HepG2 (cell line): ENCODE results near the gene TTC38. TPM values are rescaled to one million over a fixed set of nuclear protein-coding genes. Genes with fewer than 3 reads are reported as not detected.

Experiments used
- CEBPG ChIP-seq: IDR thresholded peaks from 2 replicates; pipeline ENCODE4 v1.6.1; 2016
- DMTF1 ChIP-seq: sonication (generic); formaldehyde crosslinking; IDR thresholded peaks from 2 replicates; pipeline ENCODE4 v1.4.0; 2020; ENCODE audit warnings: mild to moderate bottlenecking, missing genetic modification reagents
- DNMT1 ChIP-seq: sonication (generic); formaldehyde crosslinking; IDR thresholded peaks from 2 replicates; pipeline ENCODE4 v1.5.1; 2020; ENCODE audit warnings: mild to moderate bottlenecking, missing genetic modification reagents
- FOXO1 ChIP-seq: sonication (generic); formaldehyde crosslinking; IDR thresholded peaks from 2 replicates; pipeline ENCODE4 v1.4.0; 2020; ENCODE audit warnings: missing genetic modification reagents
- GTF2F1 ChIP-seq: fragments of 150-350 bp; IDR thresholded peaks from 2 replicates; pipeline ENCODE4 v1.6.1; 2014; ENCODE audit warnings: low read length
- HDAC1 ChIP-seq: sonication (generic); formaldehyde crosslinking; IDR thresholded peaks from 2 replicates; pipeline ENCODE4 v1.5.1; 2020; ENCODE audit warnings: mild to moderate bottlenecking, missing genetic modification reagents
- KDM2A ChIP-seq: sonication (generic); formaldehyde crosslinking; IDR thresholded peaks from 2 replicates; pipeline ENCODE4 v1.4.0; 2020; ENCODE audit warnings: low read depth, missing genetic modification reagents, borderline replicate concordance
- MAFG ChIP-seq: sonication (generic); formaldehyde crosslinking; IDR thresholded peaks from 2 replicates; pipeline ENCODE4 v1.5.1; 2020; ENCODE audit warnings: mild to moderate bottlenecking, missing genetic modification reagents
- MYNN ChIP-seq: sonication (generic); formaldehyde crosslinking; IDR thresholded peaks from 2 replicates; pipeline ENCODE4 v1.4.0; 2020; ENCODE audit warnings: mild to moderate bottlenecking, low read depth, missing genetic modification reagents
- SP1 ChIP-seq, 2 experiments: fragments of 450-650 bp in 1 of 2; sonication (generic) in 1 of 2; formaldehyde crosslinking in 1 of 2; IDR thresholded peaks; 2 replicates each; pipeline versions ENCODE4 v1.4.0 to v1.6.1; 2016 to 2020; ENCODE audit warnings: missing genetic modification reagents in 1 of 2
- TGIF2 ChIP-seq: IDR thresholded peaks from 2 replicates; pipeline ENCODE4 v1.6.1; 2016; ENCODE audit warnings: control low read depth, missing compliant biosample characterization
- ZMYM4 ChIP-seq: sonication (generic); formaldehyde crosslinking; IDR thresholded peaks from 2 replicates; pipeline ENCODE4 v1.8.1; 2023; ENCODE audit warnings: mild to moderate bottlenecking, missing genetic modification reagents
- ZNF160 ChIP-seq: sonication (generic); formaldehyde crosslinking; IDR thresholded peaks from 2 replicates; pipeline ENCODE4 v1.8.0; 2022; ENCODE audit warnings: mild to moderate bottlenecking, inconsistent platforms, missing genetic modification reagents
- ZNF282 ChIP-seq: fragments of 450-650 bp; IDR thresholded peaks from 2 replicates; pipeline ENCODE4 v1.6.1; 2018; ENCODE audit not compliant: partially characterized antibody
- ZNF34 ChIP-seq: sonication (generic); formaldehyde crosslinking; IDR thresholded peaks from 2 replicates; pipeline ENCODE4 v1.4.0; 2020; ENCODE audit warnings: mild to moderate bottlenecking, missing genetic modification reagents, borderline replicate concordance
- ZNF549 ChIP-seq: sonication (generic); formaldehyde crosslinking; IDR thresholded peaks from 2 replicates; pipeline ENCODE4 v1.5.0; 2020; ENCODE audit warnings: missing genetic modification reagents
- ZNF720 ChIP-seq: sonication (generic); formaldehyde crosslinking; IDR thresholded peaks from 2 replicates; pipeline ENCODE4 v1.4.0; 2020; ENCODE audit warnings: missing genetic modification reagents
- ZNF773 ChIP-seq: sonication (generic); formaldehyde crosslinking; IDR thresholded peaks from 2 replicates; pipeline ENCODE4 v1.4.0; 2020; ENCODE audit warnings: missing genetic modification reagents, borderline replicate concordance
- polyA plus RNA-seq, 8 experiments: library from polyadenylated mRNA; depleted of rRNA in 3 of 8; stranded (reverse) in 7 of 8; unstranded in 1 of 8; fragments of >200 nt; fragmentation: Illumina TruSeq in 4 of 8; extraction: Trizol in 4 of 8; gene quantifications; 2 replicates each; pipeline versions ENCODE4 v1.2.1 to v1.2.3, GENCODE V29; 2011 to 2016; ENCODE audit warnings: low read depth in 4 of 8, missing spikeins in 1 of 8, mixed read lengths in 1 of 8; ENCODE audit not compliant: insufficient read depth in 1 of 8
- total RNA-seq, 5 experiments: library from RNA; depleted of rRNA; stranded (reverse); fragments of >200 nt; fragmentation: Illumina TruSeq; extraction: Trizol; gene quantifications; 2 replicates each; pipeline ENCODE4 v1.2.3, GENCODE V29; 2016; ENCODE audit warnings: low read depth in 1 of 5
- TF ChIP-seq, protein P1 (sequence below): sonication (generic); formaldehyde crosslinking; IDR thresholded peaks from 2 replicates; pipeline ENCODE4 v1.9.0; 2021; ENCODE audit warnings: missing genetic modification reagents, mild to moderate bottlenecking, borderline replicate concordance
- TF ChIP-seq, protein P2 (sequence below): IDR thresholded peaks from 2 replicates; pipeline ENCODE4 v1.6.1; 2016; ENCODE audit warnings: control low read depth
- TF ChIP-seq, protein P3 (sequence below): sonication (generic); formaldehyde crosslinking; IDR thresholded peaks from 2 replicates; pipeline ENCODE4 v1.4.0; 2020; ENCODE audit warnings: missing genetic modification reagents, borderline replicate concordance

TTC38 gene
- total and polyA plus RNA-seq, 2 of the 13 experiments (the other 11 are each of a cell fraction or from before 2014, with no cell fraction given): 101 to 105 TPM

DNA sequence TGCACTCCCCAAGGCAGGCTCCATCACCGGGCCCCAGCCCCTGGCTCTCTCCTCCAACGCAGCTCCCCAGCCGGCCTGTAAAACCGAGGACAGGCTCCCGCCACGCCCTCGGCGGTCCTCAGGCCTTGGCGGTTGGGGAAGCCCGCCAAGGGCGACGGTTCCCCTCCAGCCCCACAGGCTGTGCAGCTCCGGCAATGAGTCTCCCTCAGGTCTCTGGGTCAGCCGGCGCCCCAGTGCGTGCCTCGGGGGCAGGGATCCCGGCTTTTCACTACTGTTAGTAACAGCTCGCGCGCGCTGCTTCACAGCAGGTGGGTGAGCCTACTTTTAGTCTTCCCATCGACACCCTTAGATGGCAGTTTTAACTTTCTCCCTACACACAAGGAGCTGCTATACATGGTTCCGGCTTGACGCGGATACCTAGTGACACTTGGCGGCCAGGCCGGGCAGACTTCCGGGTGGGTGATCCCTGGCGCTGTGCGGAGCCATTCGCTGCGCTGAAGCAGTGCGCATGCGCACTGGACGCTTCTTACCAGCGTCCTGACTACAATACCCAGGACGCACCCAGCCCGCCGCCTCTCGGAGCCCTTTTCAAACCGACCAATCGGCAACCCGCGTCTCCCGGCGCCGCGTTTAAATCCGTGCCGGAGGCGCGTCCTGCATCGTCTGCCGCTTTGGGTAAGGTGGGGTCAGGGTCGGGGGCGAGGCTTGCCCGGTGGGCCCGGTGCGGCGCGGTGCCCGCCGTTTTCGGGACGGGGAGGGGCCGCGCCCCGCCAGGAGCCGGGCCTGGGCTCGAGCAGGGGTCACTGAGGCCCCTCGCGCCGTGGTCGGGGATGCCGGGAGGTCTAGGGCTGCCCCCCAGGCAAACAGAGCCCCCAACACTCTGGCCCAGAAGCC, 28.7 kb downstream of the TTC38 start, which contains the start of gene GTSE1 (continued):
- TF ChIP-seq, protein P1, sequence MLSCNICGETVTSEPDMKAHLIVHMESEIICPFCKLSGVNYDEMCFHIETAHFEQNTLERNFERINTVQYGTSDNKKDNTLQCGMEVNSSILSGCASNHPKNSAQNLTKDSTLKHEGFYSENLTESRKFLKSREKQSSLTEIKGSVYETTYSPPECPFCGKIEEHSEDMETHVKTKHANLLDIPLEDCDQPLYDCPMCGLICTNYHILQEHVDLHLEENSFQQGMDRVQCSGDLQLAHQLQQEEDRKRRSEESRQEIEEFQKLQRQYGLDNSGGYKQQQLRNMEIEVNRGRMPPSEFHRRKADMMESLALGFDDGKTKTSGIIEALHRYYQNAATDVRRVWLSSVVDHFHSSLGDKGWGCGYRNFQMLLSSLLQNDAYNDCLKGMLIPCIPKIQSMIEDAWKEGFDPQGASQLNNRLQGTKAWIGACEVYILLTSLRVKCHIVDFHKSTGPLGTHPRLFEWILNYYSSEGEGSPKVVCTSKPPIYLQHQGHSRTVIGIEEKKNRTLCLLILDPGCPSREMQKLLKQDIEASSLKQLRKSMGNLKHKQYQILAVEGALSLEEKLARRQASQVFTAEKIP (CRISPR knock-in tag): no peak
- TF ChIP-seq KDM2A (CRISPR knock-in tag) (peak; percentile 84), ZMYM4 (CRISPR knock-in tag) (peak; percentile 76), ZNF34 (CRISPR knock-in tag) (no peak), DNMT1 (no peak), ZNF282 (no peak), ZNF773 (CRISPR knock-in tag) (0 out of 2 replicates have a peak, but pooled peaks have one; percentile 15), ZNF549 (CRISPR knock-in tag) (no peak), MAFG (CRISPR knock-in tag) (no peak), FOXO1 (CRISPR knock-in tag) (no peak; the same call in 1 of the 2 replicates), TGIF2 (CRISPR knock-in tag) (peak; percentile 76; the same call in 1 of the 2 replicates), MYNN (CRISPR knock-in tag) (peak; percentile 28; the same call in 1 of the 2 replicates), CEBPG (CRISPR knock-in tag) (no peak), DMTF1 (CRISPR knock-in tag) (0 out of 2 replicates have a peak, but pooled peaks have one; percentile 16), ZNF720 (CRISPR knock-in tag) (no peak), GTF2F1 (0 out of 2 replicates have a peak, but pooled peaks have one; percentile 29), HDAC1 (CRISPR knock-in tag) (peak; percentile 99), SP1 (IDR thresholded peaks at IDR 0.05) (no peak), SP1 (CRISPR knock-in tag; IDR thresholded peaks at IDR 0.05) (no peak), ZNF160 (CRISPR knock-in tag) (peak; percentile 87; the same call in 1 of the 2 replicates)
- TF ChIP-seq, protein P2, sequence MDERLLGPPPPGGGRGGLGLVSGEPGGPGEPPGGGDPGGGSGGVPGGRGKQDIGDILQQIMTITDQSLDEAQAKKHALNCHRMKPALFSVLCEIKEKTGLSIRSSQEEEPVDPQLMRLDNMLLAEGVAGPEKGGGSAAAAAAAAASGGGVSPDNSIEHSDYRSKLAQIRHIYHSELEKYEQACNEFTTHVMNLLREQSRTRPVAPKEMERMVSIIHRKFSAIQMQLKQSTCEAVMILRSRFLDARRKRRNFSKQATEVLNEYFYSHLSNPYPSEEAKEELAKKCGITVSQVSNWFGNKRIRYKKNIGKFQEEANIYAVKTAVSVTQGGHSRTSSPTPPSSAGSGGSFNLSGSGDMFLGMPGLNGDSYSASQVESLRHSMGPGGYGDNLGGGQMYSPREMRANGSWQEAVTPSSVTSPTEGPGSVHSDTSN (CRISPR knock-in tag): no peak
- TF ChIP-seq, protein P3, sequence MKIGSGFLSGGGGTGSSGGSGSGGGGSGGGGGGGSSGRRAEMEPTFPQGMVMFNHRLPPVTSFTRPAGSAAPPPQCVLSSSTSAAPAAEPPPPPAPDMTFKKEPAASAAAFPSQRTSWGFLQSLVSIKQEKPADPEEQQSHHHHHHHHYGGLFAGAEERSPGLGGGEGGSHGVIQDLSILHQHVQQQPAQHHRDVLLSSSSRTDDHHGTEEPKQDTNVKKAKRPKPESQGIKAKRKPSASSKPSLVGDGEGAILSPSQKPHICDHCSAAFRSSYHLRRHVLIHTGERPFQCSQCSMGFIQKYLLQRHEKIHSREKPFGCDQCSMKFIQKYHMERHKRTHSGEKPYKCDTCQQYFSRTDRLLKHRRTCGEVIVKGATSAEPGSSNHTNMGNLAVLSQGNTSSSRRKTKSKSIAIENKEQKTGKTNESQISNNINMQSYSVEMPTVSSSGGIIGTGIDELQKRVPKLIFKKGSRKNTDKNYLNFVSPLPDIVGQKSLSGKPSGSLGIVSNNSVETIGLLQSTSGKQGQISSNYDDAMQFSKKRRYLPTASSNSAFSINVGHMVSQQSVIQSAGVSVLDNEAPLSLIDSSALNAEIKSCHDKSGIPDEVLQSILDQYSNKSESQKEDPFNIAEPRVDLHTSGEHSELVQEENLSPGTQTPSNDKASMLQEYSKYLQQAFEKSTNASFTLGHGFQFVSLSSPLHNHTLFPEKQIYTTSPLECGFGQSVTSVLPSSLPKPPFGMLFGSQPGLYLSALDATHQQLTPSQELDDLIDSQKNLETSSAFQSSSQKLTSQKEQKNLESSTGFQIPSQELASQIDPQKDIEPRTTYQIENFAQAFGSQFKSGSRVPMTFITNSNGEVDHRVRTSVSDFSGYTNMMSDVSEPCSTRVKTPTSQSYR (CRISPR knock-in tag): no peak
